IPS-20b (cell line): ENCODE measurements around the gene RSL24D1.

Experiments used
- H3K27ac ChIP-seq: one replicate; pipeline ENCODE4 v1.5.1; 2013; ENCODE audit warnings: low read length
- H3K27me3 ChIP-seq: 2 replicates; pipeline ENCODE4 v1.6.1; 2013; ENCODE audit warnings: mild to moderate bottlenecking, low read length, inconsistent platforms; ENCODE audit not compliant: insufficient read depth
- H3K36me3 ChIP-seq: 2 replicates; pipeline ENCODE4 v1.6.1; 2013; ENCODE audit warnings: low read depth, mild to moderate bottlenecking, inconsistent platforms, low read length, moderate library complexity; ENCODE audit not compliant: insufficient read depth
- H3K4me1 ChIP-seq: 2 replicates; pipeline ENCODE4 v1.6.1; 2013; ENCODE audit warnings: mild to moderate bottlenecking, control low read depth, inconsistent platforms, low read length, moderate library complexity; ENCODE audit not compliant: insufficient read depth
- H3K4me3 ChIP-seq: 2 replicates; pipeline ENCODE4 v1.5.1; 2013; ENCODE audit warnings: mild to moderate bottlenecking, low read length, inconsistent platforms
- H3K9ac ChIP-seq: 2 replicates; pipeline ENCODE4 v1.6.1; 2013; ENCODE audit warnings: low read depth, mild to moderate bottlenecking, inconsistent platforms, low read length, moderate library complexity
- H3K9me3 ChIP-seq: 2 replicates; pipeline ENCODE4 v1.6.1; 2013; ENCODE audit warnings: mild to moderate bottlenecking, low read depth, low read length, inconsistent platforms; ENCODE audit not compliant: insufficient read depth

The RSL24D1 gene

GRCh38 chr15:55202206-55202605 is 5.5 kb upstream of the RSL24D1 start:
- no peaks in the 10 kb centered on the region for H3K4me1 ChIP-seq
- H3K27me3 ChIP-seq, result no peaks in the 10 kb centered on the region
- H3K9ac ChIP-seq, result no peak overlapping the region
- no peaks in the 10 kb centered on the region for H3K36me3 ChIP-seq
- no peak overlapping the region for H3K27ac ChIP-seq
- H3K4me3 ChIP-seq, result no peak overlapping the region
- H3K9me3 ChIP-seq, result no peaks in the 10 kb centered on the region

GRCh38 chr15:55198706-55199105 is 2.0 kb upstream of the RSL24D1 start:
- Histone ChIP-seq H3K4me1 (peaks cover 4% of the 10 kb centered on the region; the same call in 1 of the 2 replicates), H3K4me3 (no peak overlapping the region), H3K27me3 (no peaks in the 10 kb centered on the region), H3K36me3 (no peaks in the 10 kb centered on the region; the same call in 1 of the 2 replicates), H3K27ac (no peak overlapping the region), H3K9me3 (no peaks in the 10 kb centered on the region), H3K9ac (no peak overlapping the region)

GRCh38 chr15:55197719-55198118 is 978 bp upstream of the RSL24D1 start:
- Histone ChIP-seq H3K4me1 (peaks cover 4% of the 10 kb centered on the region; the same call in 1 of the 2 replicates), H3K36me3 (peaks cover 7% of the 10 kb centered on the region), H3K27ac (peak overlapping the region; percentile 84), H3K9me3 (no peaks in the 10 kb centered on the region), H3K27me3 (no peaks in the 10 kb centered on the region), H3K9ac (peak overlapping the region; percentile 97), H3K4me3 (peak overlapping the region; percentile 89)

- peak overlapping the region; percentile 84 for H3K27ac ChIP-seq
- peak overlapping the region; percentile 89 for H3K4me3 ChIP-seq
These were observed 593 bp upstream of the RSL24D1 start for GRCh38 chr15:55197362-55197705.

GRCh38 chr15:55195996-55196395 is 745 bp downstream of the RSL24D1 start:
- Histone ChIP-seq H3K27ac (peak overlapping the region; percentile 62), H3K4me1 (peaks cover 4% of the 10 kb centered on the region; the same call in 1 of the 2 replicates), H3K27me3 (no peaks in the 10 kb centered on the region), H3K9me3 (no peaks in the 10 kb centered on the region), H3K36me3 (peaks cover 24% of the 10 kb centered on the region), H3K4me3 (peak overlapping the region; percentile 89), H3K9ac (peak overlapping the region; percentile 97)

More at GRCh38 chr15:55197362-55197705, 593 bp upstream of the RSL24D1 start:
- H3K9ac ChIP-seq, result peak overlapping the region; percentile 97
- peaks cover 4% of the 10 kb centered on the region; the same call in 1 of the 2 replicates for H3K4me1 ChIP-seq
- peaks cover 11% of the 10 kb centered on the region for H3K36me3 ChIP-seq
- no peaks in the 10 kb centered on the region for H3K27me3 ChIP-seq
- H3K9me3 ChIP-seq, result no peaks in the 10 kb centered on the region

- Histone ChIP-seq H3K9me3 (no peaks in the 10 kb centered on the region), H3K4me3 (peak overlapping the region; percentile 89; the same call in 1 of the 2 replicates), H3K36me3 (peaks cover 42% of the 10 kb centered on the region), H3K27me3 (no peaks in the 10 kb centered on the region), H3K9ac (no peak overlapping the region), H3K27ac (no peak overlapping the region), H3K4me1 (peaks cover 4% of the 10 kb centered on the region; the same call in 1 of the 2 replicates)
These were observed 2.5 kb downstream of the RSL24D1 start for GRCh38 chr15:55194256-55194655.

- Histone ChIP-seq H3K9me3 (no peaks in the 10 kb centered on the region), H3K36me3 (peaks cover 93% of the 10 kb centered on the region), H3K27me3 (no peaks in the 10 kb centered on the region), H3K27ac (no peak overlapping the region), H3K4me3 (no peak overlapping the region), H3K4me1 (peaks cover 4% of the 10 kb centered on the region), H3K9ac (no peak overlapping the region)
These were observed 10.4 kb downstream of the RSL24D1 start for GRCh38 chr15:55186331-55186730.

GRCh38 chr15:55183679-55184078 is 13.1 kb downstream of the RSL24D1 start:
- H3K27ac ChIP-seq, result no peak overlapping the region
- H3K27me3 ChIP-seq, result no peaks in the 10 kb centered on the region
- peaks cover 4% of the 10 kb centered on the region for H3K4me1 ChIP-seq
- peaks cover 94% of the 10 kb centered on the region for H3K36me3 ChIP-seq
- H3K9me3 ChIP-seq, result no peaks in the 10 kb centered on the region
- H3K4me3 ChIP-seq, result no peak overlapping the region
- H3K9ac ChIP-seq, result no peak overlapping the region

- H3K36me3 ChIP-seq, result peaks cover 59% of the 10 kb centered on the region
- no peaks in the 10 kb centered on the region for H3K9me3 ChIP-seq
- H3K9ac ChIP-seq, result no peak overlapping the region
- H3K27me3 ChIP-seq, result no peaks in the 10 kb centered on the region
- H3K4me3 ChIP-seq, result no peak overlapping the region
- no peak overlapping the region for H3K27ac ChIP-seq
- H3K4me1 ChIP-seq, result no peaks in the 10 kb centered on the region
These were observed 17.6 kb downstream of the RSL24D1 start for GRCh38 chr15:55179141-55179540.

- H3K4me1 ChIP-seq, result no peaks in the 10 kb centered on the region
- no peak overlapping the region for H3K27ac ChIP-seq
- H3K9ac ChIP-seq, result no peak overlapping the region
- H3K36me3 ChIP-seq, result no peaks in the 10 kb centered on the region
- H3K9me3 ChIP-seq, result no peaks in the 10 kb centered on the region
- H3K4me3 ChIP-seq, result no peak overlapping the region
- H3K27me3 ChIP-seq, result no peaks in the 10 kb centered on the region
These were observed 26.4 kb downstream of the RSL24D1 start for GRCh38 chr15:55170361-55170760.

GRCh38 chr15:55168350-55168974 is 28.3 kb downstream of the RSL24D1 start:
- no peak overlapping the region for H3K4me3 ChIP-seq
- H3K36me3 ChIP-seq, result no peaks in the 10 kb centered on the region
- no peak overlapping the region for H3K9ac ChIP-seq
- no peak overlapping the region for H3K27ac ChIP-seq
- no peaks in the 10 kb centered on the region for H3K27me3 ChIP-seq
- H3K9me3 ChIP-seq, result no peaks in the 10 kb centered on the region
- no peaks in the 10 kb centered on the region for H3K4me1 ChIP-seq

GRCh38 chr15:55164284-55164683 is 32.5 kb downstream of the RSL24D1 start:
- H3K27ac ChIP-seq, result no peak overlapping the region
- no peaks in the 10 kb centered on the region for H3K27me3 ChIP-seq
- H3K9me3 ChIP-seq, result no peaks in the 10 kb centered on the region
- no peaks in the 10 kb centered on the region for H3K4me1 ChIP-seq
- no peaks in the 10 kb centered on the region for H3K36me3 ChIP-seq
- no peak overlapping the region for H3K9ac ChIP-seq
- no peak overlapping the region for H3K4me3 ChIP-seq
